ENCODE data around the gene F3.
A peak's percentile ranks its signal among the peaks of the same experiment; 100 is the strongest.

The F3 gene

GRCh38 chr1:94527447-94528031, 14.0 kb downstream of the F3 start:
- DNase-seq (ENCODE audit: low spot score), result no peak

- DNase-seq (ENCODE audit: low spot score), result no peak
Measured at GRCh38 chr1:94526152-94526980, 15.2 kb downstream of the F3 start.

- no peak for DNase-seq (ENCODE audit: low spot score)
Measured at GRCh38 chr1:94524531-94524930, 17.0 kb downstream of the F3 start.

GRCh38 chr1:94522304-94522703, 19.3 kb downstream of the F3 start:
- peak; percentile 52 for DNase-seq (ENCODE audit: low spot score)

GRCh38 chr1:94519351-94519750, 22.2 kb downstream of the F3 start:
- no peak for DNase-seq (ENCODE audit: low spot score)

GRCh38 chr1:94515296-94515947, 26.1 kb downstream of the F3 start:
- no peak for DNase-seq (ENCODE audit: low spot score)

GRCh38 chr1:94514095-94514727, 27.3 kb downstream of the F3 start:
- DNase-seq (ENCODE audit: low spot score), result no peak

GRCh38 chr1:94512816-94513215, 28.7 kb downstream of the F3 start:
- no peak for DNase-seq (ENCODE audit: low spot score)

- DNase-seq (ENCODE audit: low spot score), result no peak
Measured at GRCh38 chr1:94504601-94505000, 37.0 kb downstream of the F3 start.

GRCh38 chr1:94503153-94503552, 38.4 kb downstream of the F3 start:
- no peak for DNase-seq (ENCODE audit: low spot score)

- no peak for DNase-seq (ENCODE audit: low spot score)
Measured at GRCh38 chr1:94501935-94502334, 39.6 kb downstream of the F3 start.

- no peak for DNase-seq (ENCODE audit: low spot score)
Measured at GRCh38 chr1:94501426-94501825, 40.1 kb downstream of the F3 start.

GRCh38 chr1:94496076-94496755, 45.3 kb downstream of the F3 start:
- no peak for DNase-seq (ENCODE audit: low spot score)

GRCh38 chr1:94490556-94490955, 51.0 kb downstream of the F3 start:
- no peak for DNase-seq (ENCODE audit: low spot score)

GRCh38 chr1:94486990-94487389, 54.6 kb downstream of the F3 start:
- DNase-seq (ENCODE audit: low spot score), result peak; percentile 42

- peak; percentile 55 for DNase-seq (ENCODE audit: low spot score)
Measured at GRCh38 chr1:94481473-94481933, 60.1 kb downstream of the F3 start.

- DNase-seq (ENCODE audit: low spot score), result no peak
Measured at GRCh38 chr1:94479682-94480081, 61.9 kb downstream of the F3 start.

Data from putamen (tissue), 1 donor.